ENCODE results near the gene AHDC1. TPM values are rescaled to one million over a fixed set of nuclear protein-coding genes. Genes with fewer than 3 reads are reported as not detected.

Gene AHDC1
- total and polyA plus RNA-seq, 9 donors: 11.2 to 159 (median 82.1) TPM

DNA sequence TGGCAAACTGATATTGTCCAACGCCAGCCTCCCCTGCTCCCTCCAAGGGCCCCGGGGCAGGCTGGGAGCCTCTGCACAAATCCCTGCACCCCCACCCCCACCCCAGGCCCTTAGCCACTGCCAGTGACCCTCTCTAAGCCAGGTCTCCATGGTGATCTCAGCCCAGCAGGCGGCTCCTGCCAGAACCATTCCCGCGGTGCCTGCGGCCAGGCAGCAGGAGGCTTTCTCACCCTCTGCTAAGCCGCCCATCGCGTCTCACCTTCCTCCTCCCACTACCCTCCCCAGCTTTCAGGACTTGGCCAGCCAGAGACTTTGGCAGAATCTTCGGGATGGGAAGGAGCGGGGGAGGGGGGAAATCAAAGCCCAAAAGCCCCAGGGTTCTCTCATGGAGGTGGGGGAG lies 67.2 kb downstream of the AHDC1 start:
- H3K4me3 ChIP-seq: no peak overlapping the region
- DNase-seq: peak; percentile 71 to 84 (median 80)
- WGBS, 3 donors: 6 to 10% (median 8%) methylated on average over 11 of the region's 11 CpGs
- TF ChIP-seq, protein P1, sequence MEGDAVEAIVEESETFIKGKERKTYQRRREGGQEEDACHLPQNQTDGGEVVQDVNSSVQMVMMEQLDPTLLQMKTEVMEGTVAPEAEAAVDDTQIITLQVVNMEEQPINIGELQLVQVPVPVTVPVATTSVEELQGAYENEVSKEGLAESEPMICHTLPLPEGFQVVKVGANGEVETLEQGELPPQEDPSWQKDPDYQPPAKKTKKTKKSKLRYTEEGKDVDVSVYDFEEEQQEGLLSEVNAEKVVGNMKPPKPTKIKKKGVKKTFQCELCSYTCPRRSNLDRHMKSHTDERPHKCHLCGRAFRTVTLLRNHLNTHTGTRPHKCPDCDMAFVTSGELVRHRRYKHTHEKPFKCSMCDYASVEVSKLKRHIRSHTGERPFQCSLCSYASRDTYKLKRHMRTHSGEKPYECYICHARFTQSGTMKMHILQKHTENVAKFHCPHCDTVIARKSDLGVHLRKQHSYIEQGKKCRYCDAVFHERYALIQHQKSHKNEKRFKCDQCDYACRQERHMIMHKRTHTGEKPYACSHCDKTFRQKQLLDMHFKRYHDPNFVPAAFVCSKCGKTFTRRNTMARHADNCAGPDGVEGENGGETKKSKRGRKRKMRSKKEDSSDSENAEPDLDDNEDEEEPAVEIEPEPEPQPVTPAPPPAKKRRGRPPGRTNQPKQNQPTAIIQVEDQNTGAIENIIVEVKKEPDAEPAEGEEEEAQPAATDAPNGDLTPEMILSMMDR (IDR thresholded peaks at IDR 0.05): no peak
- TF ChIP-seq POLR2A (IDR thresholded peaks at IDR 0.05) (no peak), EP300 (IDR thresholded peaks at IDR 0.05) (no peak)
- no peaks in the 10 kb centered on the region for H3K9me3 ChIP-seq
- intact Hi-C loops (cut with DNase I): no loop called here
- peaks cover 15% of the 10 kb centered on the region for H3K4me1 ChIP-seq (ENCODE audit: insufficient read depth)
- peak overlapping the region; percentile 60 to 67 for H3K27ac ChIP-seq
- no peaks in the 10 kb centered on the region for H3K36me3 ChIP-seq
- H3K27me3 ChIP-seq: no peaks in the 10 kb centered on the region

DNA sequence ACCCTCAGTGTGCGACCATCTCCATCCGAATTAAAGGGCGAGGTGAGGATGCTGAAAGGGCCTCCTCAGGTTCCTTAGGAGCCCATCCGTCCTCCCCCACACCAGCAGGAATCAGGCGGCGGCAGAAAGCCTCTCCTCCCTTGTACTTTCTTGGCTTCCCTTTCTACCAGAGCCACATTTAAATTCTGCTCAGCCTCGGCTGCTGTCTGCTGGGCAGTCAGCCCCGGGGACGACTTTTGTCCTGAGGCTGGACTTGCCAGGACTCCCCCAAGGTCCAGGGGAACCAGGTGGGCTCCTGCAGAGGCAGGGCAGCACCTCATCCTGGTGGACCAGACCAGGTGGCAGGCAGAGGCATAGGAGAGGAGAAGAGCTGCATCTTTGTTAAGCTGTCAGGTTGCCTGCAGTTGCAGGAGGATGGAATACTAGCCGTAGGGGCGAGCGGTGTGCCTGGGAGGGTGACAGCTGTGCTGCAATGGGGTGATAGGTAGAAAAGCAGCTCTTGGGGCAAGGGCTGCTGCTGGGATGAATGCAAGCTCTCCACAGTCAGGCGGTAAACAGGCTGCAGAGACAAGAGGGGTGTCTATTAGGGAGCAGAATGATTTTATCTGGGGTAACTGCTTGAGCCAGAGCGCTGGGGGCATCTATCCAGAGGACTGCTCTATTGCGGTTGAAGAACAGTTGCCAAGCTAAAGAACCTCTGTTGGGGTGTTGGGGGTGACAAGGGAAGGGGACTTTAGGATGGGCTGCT lies 67.8 kb downstream of the AHDC1 start:
- H3K9me3 ChIP-seq: no peaks in the 10 kb centered on the region
- no peaks in the 10 kb centered on the region for H3K36me3 ChIP-seq
- DNase-seq: no peak
- TF ChIP-seq POLR2A (IDR thresholded peaks at IDR 0.05) (no peak), EP300 (IDR thresholded peaks at IDR 0.05) (no peak)
- TF ChIP-seq, protein P1 (IDR thresholded peaks at IDR 0.05): no peak
- intact Hi-C loops (cut with DNase I): no loop called here
- 36 to 44% (median 39%) methylated on average over 15 of the region's 15 CpGs for WGBS, 3 donors
- no peak overlapping the region for H3K4me3 ChIP-seq
- H3K4me1 ChIP-seq (ENCODE audit: insufficient read depth): peaks cover 15% of the 10 kb centered on the region
- no peaks in the 10 kb centered on the region for H3K27me3 ChIP-seq
- peak overlapping the region; percentile 67 to 68 for H3K27ac ChIP-seq

DNA sequence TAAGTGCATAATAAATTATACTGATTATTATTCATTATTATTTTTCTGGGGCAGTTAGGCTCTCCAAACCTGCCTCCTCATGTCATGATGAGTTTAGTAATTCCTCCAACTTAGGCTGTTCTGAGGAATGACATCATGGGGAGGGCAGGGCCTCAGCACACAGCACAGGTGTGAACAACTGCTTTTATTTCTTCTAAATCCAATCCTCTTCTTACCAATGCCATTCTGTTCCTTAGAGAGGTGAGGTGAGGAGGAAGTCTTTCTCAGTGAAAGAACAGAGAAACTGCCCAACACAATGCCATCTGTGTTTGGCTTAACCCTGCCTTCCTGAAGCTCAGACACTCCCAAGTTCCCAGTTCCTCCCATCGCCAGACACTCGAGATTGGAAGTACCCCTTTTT lies 68.6 kb downstream of the AHDC1 start:
- intact Hi-C loops (cut with DNase I): no loop called here
- H3K4me3 ChIP-seq: no peak overlapping the region
- H3K4me1 ChIP-seq (ENCODE audit: insufficient read depth): peaks cover 15% of the 10 kb centered on the region
- H3K27ac ChIP-seq: peak overlapping the region; percentile 67 to 68
- H3K9me3 ChIP-seq: no peaks in the 10 kb centered on the region
- 38 to 46% (median 46%) methylated on average over 2 of the region's 2 CpGs for WGBS, 3 donors
- H3K27me3 ChIP-seq: no peaks in the 10 kb centered on the region
- no peaks in the 10 kb centered on the region for H3K36me3 ChIP-seq
- TF ChIP-seq, protein P1 (IDR thresholded peaks at IDR 0.05): no peak
- no peak for TF ChIP-seq POLR2A (IDR thresholded peaks at IDR 0.05)
- TF ChIP-seq EP300 (IDR thresholded peaks at IDR 0.05): no peak
- DNase-seq: no peak

DNA sequence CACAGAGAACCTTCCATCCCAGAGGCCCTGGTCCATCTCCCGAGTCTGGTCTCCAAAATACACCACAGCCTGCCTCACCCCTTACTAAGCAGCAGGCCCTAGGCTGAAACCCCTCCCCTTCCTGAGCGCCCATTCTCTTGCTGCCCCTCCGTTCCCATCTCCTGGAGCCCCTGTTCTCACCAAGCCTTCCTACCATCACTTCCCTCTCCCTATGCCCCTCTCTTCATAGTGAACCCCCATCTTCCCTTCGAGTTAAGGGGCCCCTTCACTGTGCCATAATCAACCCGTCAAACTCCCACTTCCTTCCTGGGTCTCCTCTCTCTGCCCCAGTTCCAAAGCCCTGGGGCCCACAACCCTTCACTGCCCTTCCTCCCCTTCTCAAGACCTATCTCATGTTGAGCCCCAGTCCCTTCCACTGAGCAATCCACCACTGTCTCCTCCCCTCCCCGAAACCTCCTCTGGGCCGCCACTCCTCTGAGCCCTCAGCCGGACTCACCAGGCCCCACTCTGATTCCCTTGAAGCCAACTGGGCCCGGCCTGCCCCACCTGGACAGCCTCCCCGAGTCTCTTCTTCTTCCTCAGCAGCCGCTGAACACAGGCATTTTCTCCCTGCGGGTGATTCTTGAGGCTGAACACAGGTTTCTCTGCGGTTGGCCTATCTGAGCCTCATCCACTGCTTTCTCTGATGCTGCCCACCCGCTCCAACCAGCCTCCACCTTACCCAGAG lies 71.8 kb downstream of the AHDC1 start:
- DNase-seq: no peak
- H3K27me3 ChIP-seq: no peaks in the 10 kb centered on the region
- no peak overlapping the region for H3K4me3 ChIP-seq
- peak overlapping the region in 1 of 2 donors; percentile 25 for H3K27ac ChIP-seq
- no peaks in the 10 kb centered on the region for H3K9me3 ChIP-seq
- intact Hi-C loops (cut with DNase I): no loop called here
- no peaks in the 10 kb centered on the region for H3K36me3 ChIP-seq
- no peak for TF ChIP-seq POLR2A (IDR thresholded peaks at IDR 0.05)
- TF ChIP-seq EP300 (IDR thresholded peaks at IDR 0.05): no peak
- TF ChIP-seq, protein P1 (IDR thresholded peaks at IDR 0.05): no peak
- 84 to 86% (median 84%) methylated on average over 14 of the region's 14 CpGs for WGBS, 3 donors
- H3K4me1 ChIP-seq (ENCODE audit: insufficient read depth): peaks cover 19% of the 10 kb centered on the region

Data from ovary (tissue), 9 donors.